H7 (cell line): ENCODE results near the gene CDK5RAP3. TPM values are rescaled to one million over a fixed set of nuclear protein-coding genes. Genes with fewer than 3 reads are reported as not detected.

Experiments used
- DNase-seq: peaks from one replicate; pipeline ENCODE4 v3.0.0; 2012
- H3K27me3 ChIP-seq: 2 replicates; pipeline ENCODE4 v1.6.0; 2011; ENCODE audit warnings: mild to moderate bottlenecking, low read length; ENCODE audit not compliant: control insufficient read depth, insufficient read depth
- H3K36me3 ChIP-seq: replicated peaks from 2 replicates; pipeline ENCODE4 v1.5.1; 2011; ENCODE audit warnings: low read length; ENCODE audit not compliant: control insufficient read depth, insufficient read depth
- H3K4me3 ChIP-seq: 2 replicates; pipeline ENCODE4 v1.5.1; 2011; ENCODE audit warnings: low read depth, mild to moderate bottlenecking, control low read depth, low read length, moderate library complexity; ENCODE audit not compliant: insufficient read depth
- total RNA-seq: library from RNA; depleted of rRNA; stranded (reverse); fragments of >200 nt; shearing (Covaris generic); gene quantifications from 2 replicates; pipeline ENCODE4 v1.2.3, GENCODE V29; 2014

The CDK5RAP3 gene
- total RNA-seq, 1 experiment from 2014 or later: 63.9 TPM

GRCh38 chr17:47956791-47957590 is 13.9 kb upstream of the CDK5RAP3 start:
- H3K4me3 ChIP-seq: no peak overlapping the region
- no peak for DNase-seq
- H3K27me3 ChIP-seq: peaks cover 4% of the 10 kb centered on the region
- no peaks in the 10 kb centered on the region for H3K36me3 ChIP-seq

- H3K36me3 ChIP-seq: no peaks in the 10 kb centered on the region
- peak; percentile 81 for DNase-seq
- H3K27me3 ChIP-seq: peaks cover 4% of the 10 kb centered on the region
- no peak within 1 kb of the TSS for H3K4me3 ChIP-seq
Observed at GRCh38 chr17:47957591-47958490, 13.1 kb upstream of the CDK5RAP3 start, which contains the start of gene PRR15L. Gene PRR15L, minus strand, starts transcription at chr17:47957883. Its CDS starts 4,649 bp downstream, at chr17:47953234.

GRCh38 chr17:47959825-47960655 is 10.9 kb upstream of the CDK5RAP3 start:
- no peaks in the 10 kb centered on the region for H3K36me3 ChIP-seq
- H3K4me3 ChIP-seq: no peak overlapping the region
- peaks cover 4% of the 10 kb centered on the region for H3K27me3 ChIP-seq
- DNase-seq: peak; percentile 48

GRCh38 chr17:47961406-47961805 is 9.5 kb upstream of the CDK5RAP3 start:
- H3K4me3 ChIP-seq: no peak overlapping the region
- no peak for DNase-seq
- no peaks in the 10 kb centered on the region for H3K36me3 ChIP-seq
- H3K27me3 ChIP-seq: peaks cover 4% of the 10 kb centered on the region

- H3K36me3 ChIP-seq: no peaks in the 10 kb centered on the region
- no peaks in the 10 kb centered on the region; the same call in 1 of the 2 replicates for H3K27me3 ChIP-seq
- H3K4me3 ChIP-seq: no peak overlapping the region
- no peak for DNase-seq
Observed at GRCh38 chr17:47962901-47963300, 8.0 kb upstream of the CDK5RAP3 start.

- Histone ChIP-seq H3K4me3 (no peak overlapping the region), H3K27me3 (no peaks in the 10 kb centered on the region; the same call in 1 of the 2 replicates), H3K36me3 (no peaks in the 10 kb centered on the region)
- no peak for DNase-seq
Observed at GRCh38 chr17:47964856-47965255, 6.1 kb upstream of the CDK5RAP3 start.

GRCh38 chr17:47966079-47966519 is 4.8 kb upstream of the CDK5RAP3 start:
- Histone ChIP-seq H3K4me3 (no peak overlapping the region), H3K36me3 (no peaks in the 10 kb centered on the region), H3K27me3 (no peaks in the 10 kb centered on the region; the same call in 1 of the 2 replicates)
- no peak for DNase-seq

- Histone ChIP-seq H3K36me3 (no peaks in the 10 kb centered on the region), H3K4me3 (no peak overlapping the region)
- no peak for DNase-seq
Observed at GRCh38 chr17:47967607-47968252, 3.2 kb upstream of the CDK5RAP3 start.

GRCh38 chr17:47968836-47969235 is 2.1 kb upstream of the CDK5RAP3 start:
- no peak for DNase-seq
- no peaks in the 10 kb centered on the region for H3K27me3 ChIP-seq
- no peaks in the 10 kb centered on the region; the same call in 1 of the 2 replicates for H3K36me3 ChIP-seq
- H3K4me3 ChIP-seq: no peak overlapping the region

More at GRCh38 chr17:47967607-47968252, 3.2 kb upstream of the CDK5RAP3 start:
- no peaks in the 10 kb centered on the region for H3K27me3 ChIP-seq

GRCh38 chr17:47969930-47970724 is 786 bp upstream of the CDK5RAP3 start:
- H3K27me3 ChIP-seq: no peaks in the 10 kb centered on the region
- no peak for DNase-seq
- H3K4me3 ChIP-seq: peak overlapping the region; percentile 4; the same call in 1 of the 2 replicates
- peaks cover 4% of the 10 kb centered on the region for H3K36me3 ChIP-seq

- no peak for DNase-seq
- H3K4me3 ChIP-seq: no peak overlapping the region
- H3K27me3 ChIP-seq: no peaks in the 10 kb centered on the region
- H3K36me3 ChIP-seq: peaks cover 15% of the 10 kb centered on the region
Observed at GRCh38 chr17:47973541-47973940, 2.6 kb downstream of the CDK5RAP3 start.

GRCh38 chr17:47975189-47975822 is 4.4 kb downstream of the CDK5RAP3 start:
- H3K27me3 ChIP-seq: no peaks in the 10 kb centered on the region
- H3K4me3 ChIP-seq: no peak overlapping the region
- H3K36me3 ChIP-seq: peaks cover 26% of the 10 kb centered on the region
- DNase-seq: peak; percentile 70

GRCh38 chr17:47975823-47976205 is 4.9 kb downstream of the CDK5RAP3 start:
- Histone ChIP-seq H3K36me3 (peaks cover 30% of the 10 kb centered on the region), H3K27me3 (no peaks in the 10 kb centered on the region), H3K4me3 (no peak overlapping the region)
- no peak for DNase-seq
